HG03066 (cell line): Measurements from ENCODE around the gene GDPD5.

Source experiments
- ATAC-seq: cut with Tn5 transposase; IDR thresholded peaks from one replicate; pipeline ENCODE4 v1.9.1; 2021; ENCODE audit warnings: low read depth; ENCODE audit not compliant: unreplicated experiment

The GDPD5 gene

GRCh38 chr11:75406338-75406777 lies 119.4 kb downstream of the GDPD5 start:
- ATAC-seq: no peak

- no peak for ATAC-seq
These were observed 121.6 kb downstream of the GDPD5 start for GRCh38 chr11:75403983-75404658.

- ATAC-seq: no peak
These were observed 122.7 kb downstream of the GDPD5 start for GRCh38 chr11:75403037-75403436.

- no peak for ATAC-seq
These were observed 123.6 kb downstream of the GDPD5 start for GRCh38 chr11:75402002-75402773.

- no peak for ATAC-seq
These were observed 125.4 kb downstream of the GDPD5 start for GRCh38 chr11:75400146-75400865.

- ATAC-seq: peak; percentile 91
These were observed 126.2 kb downstream of the GDPD5 start, which contains the start of gene RPS3 for GRCh38 chr11:75399344-75400145. TSS of gene RPS3 (plus strand) at chr11:75399518. CDS start at chr11:75399548, 30 bp downstream.

- ATAC-seq: no peak
These were observed 126.8 kb downstream of the GDPD5 start for GRCh38 chr11:75398906-75399305.

GRCh38 chr11:75394085-75394840 lies 131.5 kb downstream of the GDPD5 start:
- no peak for ATAC-seq

GRCh38 chr11:75389925-75390324 lies 135.8 kb downstream of the GDPD5 start:
- ATAC-seq: no peak

- ATAC-seq: no peak
These were observed 136.5 kb downstream of the GDPD5 start for GRCh38 chr11:75389276-75389605.

GRCh38 chr11:75388386-75389275 lies 137.1 kb downstream of the GDPD5 start:
- no peak for ATAC-seq

GRCh38 chr11:75387736-75388294 lies 137.9 kb downstream of the GDPD5 start:
- no peak for ATAC-seq

GRCh38 chr11:75386942-75387630 lies 138.7 kb downstream of the GDPD5 start:
- ATAC-seq: no peak
